ENCODE data around the gene PLAU. TPM values are rescaled to one million over a fixed set of nuclear protein-coding genes. Genes with fewer than 3 reads are reported as not detected.

Gene PLAU
- total RNA-seq, 2 donors from 2014 or later, result 7.1 to 11.0 TPM

GRCh38 chr10:73897693-73898092, 13.2 kb upstream of the PLAU start:
- intact Hi-C loops (cut with DNase I), result no loop called here
- 96% methylated on average over 1 of the region's 1 CpG for WGBS
- no peaks in the 10 kb centered on the region for H3K36me3 ChIP-seq
- no peaks in the 10 kb centered on the region for H3K4me1 ChIP-seq (replicated peaks)
- DNase-seq (ENCODE audit: low spot score), result no peak
- H3K27me3 ChIP-seq (replicated peaks; ENCODE audit: insufficient read depth), result no peaks in the 10 kb centered on the region
- H3K4me3 ChIP-seq, result no peak overlapping the region
- H3K27ac ChIP-seq, result no peak overlapping the region
- H3K9me3 ChIP-seq, result no peaks in the 10 kb centered on the region
- TF ChIP-seq CTCF (IDR thresholded peaks at IDR 0.05), result no peak
- no peak for TF ChIP-seq POLR2A (IDR thresholded peaks at IDR 0.05)
- TF ChIP-seq POLR2AphosphoS5 (IDR thresholded peaks at IDR 0.05), result no peak

GRCh38 chr10:73898730-73899410, 12.1 kb upstream of the PLAU start:
- 66% methylated on average over 2 of the region's 2 CpGs for WGBS
- H3K27me3 ChIP-seq (replicated peaks; ENCODE audit: insufficient read depth), result no peaks in the 10 kb centered on the region
- TF ChIP-seq POLR2A (IDR thresholded peaks at IDR 0.05) (no peak), CTCF (IDR thresholded peaks at IDR 0.05) (no peak), POLR2AphosphoS5 (IDR thresholded peaks at IDR 0.05) (no peak)
- H3K9me3 ChIP-seq, result no peaks in the 10 kb centered on the region
- H3K36me3 ChIP-seq, result no peaks in the 10 kb centered on the region
- intact Hi-C loops (cut with DNase I), result no loop called here
- DNase-seq (ENCODE audit: low spot score), result no peak
- H3K4me3 ChIP-seq, result no peak overlapping the region
- no peaks in the 10 kb centered on the region for H3K4me1 ChIP-seq (replicated peaks)
- H3K27ac ChIP-seq, result no peak overlapping the region

DNA sequence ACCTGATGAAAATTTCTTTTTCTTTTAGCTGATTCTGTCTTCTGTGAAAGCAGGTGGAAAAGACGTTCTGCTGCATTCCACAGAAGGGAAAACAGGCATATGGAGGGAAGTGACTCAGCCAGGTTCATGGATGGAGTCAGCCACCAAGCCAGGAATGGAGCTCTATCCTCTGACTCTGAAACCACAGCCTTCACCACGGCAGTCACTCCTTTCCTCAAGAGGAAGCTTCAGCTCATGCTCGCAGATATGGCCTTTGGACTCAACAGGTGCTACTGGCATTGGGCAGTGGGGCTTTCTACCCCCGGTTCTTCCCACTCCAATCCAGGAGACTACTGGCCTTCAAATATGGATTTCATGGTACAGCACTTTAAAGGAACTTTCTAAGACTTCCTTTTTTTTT, 11.5 kb upstream of the PLAU start:
- Histone ChIP-seq H3K4me3 (no peak overlapping the region), H3K4me1 (replicated peaks) (no peaks in the 10 kb centered on the region), H3K36me3 (no peaks in the 10 kb centered on the region), H3K27ac (no peak overlapping the region), H3K9me3 (no peaks in the 10 kb centered on the region), H3K27me3 (replicated peaks; ENCODE audit: insufficient read depth) (no peaks in the 10 kb centered on the region)
- intact Hi-C loops (cut with DNase I), result no loop called here
- DNase-seq (ENCODE audit: low spot score), result no peak
- 71% methylated on average over 4 of the region's 4 CpGs for WGBS
- no peak for TF ChIP-seq CTCF (IDR thresholded peaks at IDR 0.05)
- no peak for TF ChIP-seq POLR2AphosphoS5 (IDR thresholded peaks at IDR 0.05)
- TF ChIP-seq POLR2A (IDR thresholded peaks at IDR 0.05), result no peak

DNA sequence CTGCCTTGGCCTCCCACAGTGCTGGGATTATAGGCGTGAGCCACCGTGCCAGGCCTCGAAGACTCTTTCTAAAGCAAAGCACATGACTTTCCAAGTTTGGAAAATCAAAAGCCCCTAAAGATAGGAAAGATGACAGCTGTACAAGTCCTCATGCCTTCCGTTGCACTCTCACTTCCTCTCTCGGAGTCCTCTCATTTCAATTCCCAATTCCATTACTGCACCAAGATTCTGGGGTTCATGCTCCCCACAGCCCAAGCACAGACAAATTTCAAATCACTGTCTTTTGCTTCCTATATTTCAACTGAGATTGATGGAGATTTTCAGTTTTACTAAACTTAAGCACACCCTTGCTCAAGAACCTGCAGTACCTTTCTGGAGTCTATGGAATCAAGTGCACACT, 10.9 kb upstream of the PLAU start:
- TF ChIP-seq CTCF (IDR thresholded peaks at IDR 0.05), result no peak
- no peak for TF ChIP-seq POLR2AphosphoS5 (IDR thresholded peaks at IDR 0.05)
- TF ChIP-seq POLR2A (IDR thresholded peaks at IDR 0.05), result no peak
- no peaks in the 10 kb centered on the region for H3K4me1 ChIP-seq (replicated peaks)
- no peak overlapping the region for H3K27ac ChIP-seq
- no peaks in the 10 kb centered on the region for H3K9me3 ChIP-seq
- no peaks in the 10 kb centered on the region for H3K36me3 ChIP-seq
- no peak for DNase-seq (ENCODE audit: low spot score)
- H3K27me3 ChIP-seq (replicated peaks; ENCODE audit: insufficient read depth), result no peaks in the 10 kb centered on the region
- H3K4me3 ChIP-seq, result no peak overlapping the region
- intact Hi-C loops (cut with DNase I), result no loop called here
- WGBS, result 87% methylated on average over 5 of the region's 5 CpGs

- 96% methylated on average over 6 of the region's 6 CpGs for WGBS
- Histone ChIP-seq H3K27ac (no peak overlapping the region), H3K4me3 (no peak overlapping the region), H3K36me3 (no peaks in the 10 kb centered on the region), H3K4me1 (replicated peaks) (no peaks in the 10 kb centered on the region), H3K9me3 (no peaks in the 10 kb centered on the region), H3K27me3 (replicated peaks; ENCODE audit: insufficient read depth) (no peaks in the 10 kb centered on the region)
- intact Hi-C loops (cut with DNase I), result no loop called here
- no peak for DNase-seq (ENCODE audit: low spot score)
- TF ChIP-seq CTCF (IDR thresholded peaks at IDR 0.05) (no peak), POLR2A (IDR thresholded peaks at IDR 0.05) (no peak), POLR2AphosphoS5 (IDR thresholded peaks at IDR 0.05) (no peak)
Measured at GRCh38 chr10:73901261-73901660, 9.7 kb upstream of the PLAU start.
